HG03575 (cell line): ENCODE data around the gene TMEM59L.

Source experiments
- ATAC-seq: cut with Tn5 transposase; IDR thresholded peaks from one replicate; pipeline ENCODE4 v1.9.1; 2021; ENCODE audit not compliant: unreplicated experiment, insufficient number of reproducible peaks, low FRiP score; ENCODE audit errors: extremely low read depth

TMEM59L gene

DNA sequence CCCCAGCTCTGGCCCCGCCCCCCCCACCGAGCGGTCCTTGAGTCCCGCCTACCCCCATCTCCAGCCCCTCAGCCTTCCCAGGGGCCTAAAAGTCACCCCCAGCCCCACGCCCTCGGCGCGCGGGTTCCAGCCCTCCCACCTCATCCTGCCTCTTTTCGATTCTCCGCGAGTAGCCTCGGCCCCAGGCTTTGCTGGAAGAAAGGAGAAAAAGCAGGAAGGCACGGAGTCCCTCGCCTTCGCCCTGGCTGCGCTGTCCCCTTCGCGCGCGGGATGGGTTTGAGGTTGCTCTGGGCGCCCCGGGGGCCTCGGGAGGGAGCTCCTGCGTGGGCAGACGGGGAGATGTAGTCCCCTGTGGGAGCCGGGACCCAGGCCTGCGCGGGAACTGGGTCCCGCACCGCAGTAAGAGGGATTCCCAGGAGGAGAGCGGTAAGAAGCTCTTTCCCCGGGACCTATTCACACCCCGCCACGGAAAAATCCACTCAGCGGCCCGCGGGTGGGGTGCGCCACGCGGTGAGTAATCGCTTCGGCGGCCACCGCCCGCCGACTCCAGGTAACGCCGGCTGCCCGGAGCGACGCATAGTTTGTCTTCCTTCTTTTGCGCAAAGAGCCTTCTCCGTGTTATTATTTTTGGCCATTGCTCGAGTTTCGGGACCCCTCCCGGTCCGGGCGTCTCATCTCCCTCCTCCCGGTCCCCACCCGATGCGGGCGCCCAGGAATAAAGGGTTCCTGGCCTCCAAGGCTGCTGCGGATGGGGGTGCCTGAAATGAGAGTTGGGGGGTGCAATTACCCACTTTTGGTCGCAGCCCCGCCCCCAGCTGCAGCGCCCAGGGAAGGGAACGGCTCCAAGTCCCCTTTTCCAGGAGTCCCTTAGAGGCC, 5.2 kb upstream of the TMEM59L start:
- no peak for ATAC-seq

GRCh38 chr19:18608102-18608804, 4.4 kb upstream of the TMEM59L start:
- no peak for ATAC-seq

DNA sequence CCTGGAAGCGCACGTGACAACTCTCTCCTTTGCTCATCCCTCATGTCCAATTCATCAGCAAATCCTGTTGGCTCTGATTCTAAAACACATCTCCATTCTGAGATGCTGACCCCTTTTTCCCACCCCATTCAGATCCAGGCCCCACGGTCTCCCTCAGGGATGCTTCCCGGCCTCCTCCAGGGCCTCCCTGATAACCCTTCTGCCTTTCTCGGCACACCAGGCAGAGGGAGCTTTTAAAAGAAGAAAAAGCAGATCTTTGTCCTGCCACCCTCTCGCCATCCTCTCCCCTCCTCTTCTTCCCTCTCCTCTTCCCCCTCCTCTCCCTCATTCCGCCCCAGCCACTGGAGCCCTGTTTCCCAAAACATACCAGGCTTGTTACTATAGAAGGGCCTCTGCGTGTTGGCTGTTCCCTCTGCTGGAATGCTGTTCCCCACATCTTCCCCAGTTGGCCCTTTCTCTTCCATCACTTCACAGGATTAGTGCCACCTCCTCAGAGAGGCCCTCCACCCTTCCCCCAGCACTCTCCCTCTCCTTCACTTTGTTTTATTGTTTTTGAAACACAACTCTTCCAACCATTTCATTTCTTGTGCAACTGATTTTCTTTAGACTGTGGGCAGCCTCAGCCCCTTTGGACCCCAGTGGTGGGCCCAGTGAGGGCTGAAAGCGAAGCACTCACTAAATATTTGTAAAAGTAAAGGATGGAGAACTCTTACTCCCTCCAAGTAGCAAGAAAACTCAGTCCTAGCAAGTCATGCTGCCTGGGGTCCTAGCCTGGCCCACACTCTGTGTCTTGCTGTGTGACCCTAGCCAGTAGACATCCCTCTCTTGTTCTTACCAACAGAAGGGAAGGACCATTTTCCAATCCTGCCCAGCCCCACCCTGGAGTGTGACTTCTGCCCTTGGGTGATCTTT, 3.6 kb upstream of the TMEM59L start:
- ATAC-seq = no peak

DNA sequence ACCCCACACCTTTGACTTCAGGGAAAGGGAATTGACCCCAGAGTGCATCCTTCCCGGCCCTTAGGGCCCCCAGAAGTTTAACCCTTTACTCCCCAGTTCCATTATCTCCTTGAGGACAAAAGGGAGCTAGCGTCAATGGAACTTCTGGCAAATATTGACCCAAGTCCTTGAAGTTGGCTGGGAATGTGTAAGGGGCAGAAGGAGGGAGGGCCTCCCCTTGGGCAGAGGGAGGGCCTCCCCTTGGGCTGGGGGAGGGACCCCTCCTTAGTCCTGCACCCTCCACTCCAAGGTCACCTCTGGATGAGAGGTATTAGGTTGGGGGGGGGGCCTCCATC, 3.0 kb upstream of the TMEM59L start:
- no peak for ATAC-seq

DNA sequence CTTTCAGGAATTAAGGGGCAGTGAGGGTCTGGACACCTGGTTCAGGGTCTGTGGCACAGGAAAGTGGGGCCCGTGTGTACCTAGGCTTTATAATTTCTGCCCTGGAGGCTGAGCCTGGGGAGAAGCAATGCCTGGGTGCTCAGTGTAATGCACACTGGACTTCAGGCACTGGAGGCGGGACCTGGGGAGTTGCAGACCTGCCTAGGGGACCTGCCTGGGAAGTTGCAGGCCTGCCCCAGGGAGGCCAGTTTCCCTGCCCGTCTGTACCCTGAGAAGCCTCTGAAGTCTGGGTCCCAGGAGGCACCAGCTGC, 2.5 kb upstream of the TMEM59L start:
- ATAC-seq = no peak

- ATAC-seq = no peak
Observed at GRCh38 chr19:18610556-18611326, 1.9 kb upstream of the TMEM59L start.

DNA sequence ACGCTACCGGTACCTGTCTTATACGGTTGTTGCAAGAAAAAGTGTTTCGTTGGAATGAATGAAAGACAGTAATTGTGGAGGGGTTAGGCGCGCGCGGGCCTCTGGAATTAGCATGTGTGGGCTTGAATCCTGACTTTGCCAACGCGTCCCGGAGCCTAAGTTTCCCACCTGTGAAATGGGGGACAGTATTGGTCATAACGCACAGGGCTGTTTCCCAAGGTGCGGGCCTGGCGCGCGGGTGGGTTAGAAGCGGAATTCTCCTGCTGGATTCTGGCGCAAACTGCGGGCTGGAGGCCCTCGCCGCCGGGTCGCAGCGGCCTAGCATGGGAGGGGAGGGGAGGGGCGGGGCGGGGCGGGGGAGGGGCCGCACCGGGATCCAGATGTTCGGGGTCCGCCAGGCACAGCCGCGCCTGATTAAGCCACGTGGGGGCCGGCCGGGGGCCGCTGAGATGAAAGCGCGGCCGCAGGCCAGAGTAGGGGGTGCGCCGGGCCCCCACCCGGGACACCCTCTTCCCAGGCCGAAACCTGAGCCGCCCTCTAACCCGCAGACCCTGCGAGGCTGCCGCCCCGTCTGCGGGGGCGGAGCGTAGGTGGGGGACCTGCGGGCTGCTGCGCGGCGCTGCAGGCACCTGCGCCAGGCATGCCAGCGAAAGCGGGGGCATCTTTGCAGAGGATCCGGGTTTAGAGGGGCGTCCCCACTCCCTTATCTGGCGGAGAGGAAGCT, 1.2 kb upstream of the TMEM59L start:
- no peak for ATAC-seq

GRCh38 chr19:18612051-18612771, 459 bp upstream of the TMEM59L start:
- ATAC-seq = no peak

DNA sequence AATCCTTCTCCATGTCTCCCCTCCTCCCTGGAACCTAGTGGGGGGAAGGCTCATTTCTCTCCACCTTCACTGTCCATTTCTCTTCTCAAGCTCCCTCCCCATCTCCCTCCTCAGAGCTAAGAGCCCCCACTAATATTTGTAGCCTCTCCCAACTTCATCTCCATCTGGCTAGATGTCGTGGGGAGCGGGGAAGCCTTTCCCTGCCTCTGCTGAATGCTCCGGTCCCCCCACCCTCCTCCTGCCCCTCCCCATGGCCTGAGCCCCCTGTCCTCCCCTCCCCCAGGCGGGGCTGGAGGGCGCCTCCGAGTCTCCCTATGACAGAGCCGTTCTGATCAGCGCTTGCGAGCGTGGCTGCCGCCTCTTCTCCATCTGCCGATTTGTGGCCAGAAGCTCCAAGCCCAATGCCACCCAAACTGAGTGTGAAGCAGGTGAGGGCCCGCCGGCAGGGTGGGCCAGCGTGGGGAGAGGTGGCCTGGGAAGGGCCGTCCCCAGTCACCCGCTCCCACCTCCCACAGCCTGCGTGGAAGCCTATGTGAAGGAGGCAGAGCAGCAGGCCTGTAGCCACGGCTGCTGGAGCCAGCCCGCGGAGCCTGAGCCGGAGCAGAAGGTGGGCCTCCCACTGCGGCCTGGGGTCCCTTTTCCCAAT, 1.0 kb downstream of the TMEM59L start:
- no peak for ATAC-seq

DNA sequence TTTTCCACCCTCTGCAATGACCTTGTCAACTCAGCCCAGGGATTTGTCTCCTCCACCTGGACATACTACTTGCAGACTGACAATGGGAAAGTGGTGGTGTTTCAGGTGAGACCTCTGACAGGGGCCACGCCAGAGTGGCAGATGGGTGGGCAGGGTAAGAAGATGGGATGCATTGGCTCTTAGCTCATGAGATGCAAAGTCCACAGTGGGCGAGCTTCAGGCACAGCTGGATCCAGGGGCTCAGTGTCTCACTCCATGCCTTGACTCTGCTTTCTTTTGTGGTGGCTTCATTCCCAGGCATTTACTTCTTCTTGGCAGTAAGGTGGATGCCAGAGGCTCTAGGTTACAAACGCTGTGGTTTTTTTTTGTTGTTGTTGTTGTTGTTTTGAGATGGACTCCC, 3.4 kb downstream of the TMEM59L start:
- no peak for ATAC-seq

DNA sequence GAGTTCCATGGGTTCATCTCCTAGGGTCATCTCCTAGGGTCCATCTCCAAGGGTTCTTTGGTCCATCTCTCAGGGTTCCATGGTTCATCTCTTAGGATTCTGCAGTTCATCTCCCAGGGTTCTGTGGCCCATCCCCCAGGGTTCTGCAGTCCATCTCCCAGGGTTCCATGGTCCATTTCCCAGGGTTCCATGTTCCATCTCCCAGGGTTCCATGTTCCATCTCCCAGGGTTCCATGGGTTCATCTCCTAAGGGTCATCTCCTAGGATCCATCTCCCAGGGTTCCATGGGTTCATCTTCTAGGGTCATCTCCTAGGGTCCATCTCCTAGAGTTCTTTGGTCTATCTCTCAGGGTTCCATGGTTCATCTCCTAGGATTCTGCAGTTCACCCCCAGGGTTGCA, 4.9 kb downstream of the TMEM59L start:
- no peak for ATAC-seq

GRCh38 chr19:18618236-18618635, 5.6 kb downstream of the TMEM59L start:
- ATAC-seq = no peak

DNA sequence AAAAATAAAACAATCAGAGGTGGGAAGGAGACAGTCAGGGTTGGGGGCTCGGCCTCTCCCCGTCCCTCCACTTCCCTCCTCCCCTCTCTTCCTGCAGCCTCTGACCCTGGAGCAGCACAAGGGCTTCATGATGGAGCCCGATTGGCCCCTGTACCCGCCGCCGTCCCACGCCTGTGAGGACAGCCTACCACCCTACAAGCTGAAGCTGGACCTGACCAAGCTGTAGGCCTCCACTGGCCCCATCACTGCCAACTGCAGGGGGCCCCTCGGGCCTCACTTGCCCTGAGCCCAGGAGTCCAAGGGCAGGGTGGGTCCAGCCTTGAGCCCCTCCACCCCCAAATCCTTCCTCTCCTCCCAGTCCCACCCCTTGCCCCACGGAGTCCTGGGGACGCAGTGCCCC, 7.6 kb downstream of the TMEM59L start:
- ATAC-seq = no peak

GRCh38 chr19:18620902-18621301, 8.2 kb downstream of the TMEM59L start:
- ATAC-seq = no peak

- no peak for ATAC-seq
Observed at GRCh38 chr19:18626906-18627305, 14.2 kb downstream of the TMEM59L start.

GRCh38 chr19:18629166-18630088, 16.8 kb downstream of the TMEM59L start:
- no peak for ATAC-seq
